SK-N-SH treated with all-trans-retinoic acid at 6 μM for 48 hours (cell line): Measurements from ENCODE around the gene CHIA.

ENCODE experiments used
- BACH2 ChIP-seq: fragments of 250-450 bp; sonication (Bioruptor Pico); IDR thresholded peaks from 2 replicates; pipeline ENCODE4 v1.9.0; 2021; ENCODE audit warnings: mild to moderate bottlenecking, borderline replicate concordance
- CSRNP3 ChIP-seq: fragments of 250-450 bp; sonication (Bioruptor Pico); IDR thresholded peaks from 2 replicates; pipeline ENCODE4 v1.5.1; 2021; ENCODE audit warnings: mild to moderate bottlenecking, moderate library complexity
- ISL1 ChIP-seq: fragments of 250-450 bp; sonication (Bioruptor Pico); IDR thresholded peaks from 2 replicates; pipeline ENCODE4 v2.1.2; 2022; ENCODE audit warnings: mild to moderate bottlenecking, moderate library complexity
- PPARA ChIP-seq: fragments of 250-450 bp; sonication (Bioruptor Pico); IDR thresholded peaks from 2 replicates; pipeline ENCODE4 v1.5.0; 2020; ENCODE audit warnings: mild to moderate bottlenecking, borderline replicate concordance
- TCF4 ChIP-seq: fragments of 250-450 bp; sonication (Bioruptor Pico); IDR thresholded peaks from 2 replicates; pipeline ENCODE4 v1.8.0; 2021; ENCODE audit warnings: mild to moderate bottlenecking, moderate library complexity, borderline replicate concordance
- ZC3H10 ChIP-seq: fragments of 250-450 bp; sonication (Bioruptor Pico); IDR thresholded peaks from 2 replicates; pipeline ENCODE4 v1.5.1; 2021; ENCODE audit warnings: mild to moderate bottlenecking, moderate library complexity
- ZFP30 ChIP-seq: fragments of 450-650 bp; formaldehyde crosslinking; IDR thresholded peaks from 2 replicates; pipeline ENCODE4 v1.5.0; 2022; ENCODE audit warnings: mild to moderate bottlenecking, moderate library complexity
- ZNF565 ChIP-seq: fragments of 450-650 bp; formaldehyde crosslinking; conservative IDR thresholded peaks from 2 replicates; pipeline ENCODE4 v1.5.0; 2020; ENCODE audit warnings: low read depth, mild to moderate bottlenecking, moderate library complexity
- ZNF70 ChIP-seq: fragments of 450-650 bp; formaldehyde crosslinking; IDR thresholded peaks from 2 replicates; pipeline ENCODE4 v1.5.0; 2020; ENCODE audit warnings: mild to moderate bottlenecking, moderate library complexity
- TF ChIP-seq, protein P1 (sequence below): fragments of 250-450 bp; sonication (Bioruptor Pico); IDR thresholded peaks from 2 replicates; pipeline ENCODE4 v1.8.0; 2020; ENCODE audit warnings: mild to moderate bottlenecking, moderate library complexity, borderline replicate concordance
- TF ChIP-seq, protein P2 (sequence below): fragments of 250-450 bp; sonication (Bioruptor Pico); IDR thresholded peaks from 2 replicates; pipeline ENCODE4 v1.5.1; 2020; ENCODE audit warnings: low read depth, mild to moderate bottlenecking, moderate library complexity

DNA sequence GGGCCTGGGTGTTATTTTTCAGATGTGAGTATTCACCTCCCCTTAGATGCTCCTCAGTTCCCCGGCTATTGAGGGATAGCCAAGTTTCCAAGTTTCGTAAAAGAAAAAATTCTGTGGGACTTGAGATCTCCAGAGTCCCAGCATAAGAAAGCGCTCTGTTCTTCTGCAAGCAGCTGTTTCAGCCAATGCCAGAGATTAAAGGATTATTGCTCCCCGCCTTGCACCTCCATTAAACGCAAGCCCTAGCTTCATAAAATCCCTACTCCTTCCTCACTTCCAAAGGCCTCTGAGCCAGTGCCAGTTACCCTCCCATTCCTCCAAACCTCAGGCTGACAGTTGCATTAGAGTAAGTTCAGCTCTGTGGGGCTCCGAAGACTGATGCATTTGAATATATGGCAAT lies 56.4 kb downstream of the CHIA start:
- TF ChIP-seq ZNF70 (CRISPR knock-in tag), result no peak
- TF ChIP-seq ZFP30, result no peak
- TF ChIP-seq, protein P1, sequence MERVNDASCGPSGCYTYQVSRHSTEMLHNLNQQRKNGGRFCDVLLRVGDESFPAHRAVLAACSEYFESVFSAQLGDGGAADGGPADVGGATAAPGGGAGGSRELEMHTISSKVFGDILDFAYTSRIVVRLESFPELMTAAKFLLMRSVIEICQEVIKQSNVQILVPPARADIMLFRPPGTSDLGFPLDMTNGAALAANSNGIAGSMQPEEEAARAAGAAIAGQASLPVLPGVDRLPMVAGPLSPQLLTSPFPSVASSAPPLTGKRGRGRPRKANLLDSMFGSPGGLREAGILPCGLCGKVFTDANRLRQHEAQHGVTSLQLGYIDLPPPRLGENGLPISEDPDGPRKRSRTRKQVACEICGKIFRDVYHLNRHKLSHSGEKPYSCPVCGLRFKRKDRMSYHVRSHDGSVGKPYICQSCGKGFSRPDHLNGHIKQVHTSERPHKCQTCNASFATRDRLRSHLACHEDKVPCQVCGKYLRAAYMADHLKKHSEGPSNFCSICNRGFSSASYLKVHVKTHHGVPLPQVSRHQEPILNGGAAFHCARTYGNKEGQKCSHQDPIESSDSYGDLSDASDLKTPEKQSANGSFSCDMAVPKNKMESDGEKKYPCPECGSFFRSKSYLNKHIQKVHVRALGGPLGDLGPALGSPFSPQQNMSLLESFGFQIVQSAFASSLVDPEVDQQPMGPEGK (CRISPR knock-in tag), result no peak
- TF ChIP-seq ISL1 (CRISPR knock-in tag), result no peak
- no peak for TF ChIP-seq TCF4 (CRISPR knock-in tag)
- TF ChIP-seq CSRNP3 (CRISPR knock-in tag), result no peak
- no peak for TF ChIP-seq PPARA (CRISPR knock-in tag)
- no peak for TF ChIP-seq ZC3H10 (CRISPR knock-in tag)
- no peak for TF ChIP-seq BACH2
- TF ChIP-seq, protein P2, sequence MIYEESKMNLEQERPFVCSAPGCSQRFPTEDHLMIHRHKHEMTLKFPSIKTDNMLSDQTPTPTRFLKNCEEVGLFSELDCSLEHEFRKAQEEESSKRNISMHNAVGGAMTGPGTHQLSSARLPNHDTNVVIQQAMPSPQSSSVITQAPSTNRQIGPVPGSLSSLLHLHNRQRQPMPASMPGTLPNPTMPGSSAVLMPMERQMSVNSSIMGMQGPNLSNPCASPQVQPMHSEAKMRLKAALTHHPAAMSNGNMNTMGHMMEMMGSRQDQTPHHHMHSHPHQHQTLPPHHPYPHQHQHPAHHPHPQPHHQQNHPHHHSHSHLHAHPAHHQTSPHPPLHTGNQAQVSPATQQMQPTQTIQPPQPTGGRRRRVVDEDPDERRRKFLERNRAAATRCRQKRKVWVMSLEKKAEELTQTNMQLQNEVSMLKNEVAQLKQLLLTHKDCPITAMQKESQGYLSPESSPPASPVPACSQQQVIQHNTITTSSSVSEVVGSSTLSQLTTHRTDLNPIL (CRISPR knock-in tag), result no peak
- TF ChIP-seq ZNF565 (CRISPR knock-in tag), result no peak
